G401 (cell line): ENCODE measurements around the gene PRKCH. TPM values are rescaled to one million over a fixed set of nuclear protein-coding genes. Genes with fewer than 3 reads are reported as not detected.

Source experiments
- DNase-seq: peaks from one replicate; pipeline ENCODE4 v3.0.0-alpha.2; 2015; ENCODE audit warnings: low spot score
- in situ Hi-C: cut with HindIII; loops from 2 replicates; pipeline ENCODE4 v1.10.0; 2016; ENCODE audit warnings: low sequenced_read_pairs, mixed read lengths
- total RNA-seq: library from RNA; depleted of rRNA; stranded (reverse); fragments of >200 nt; shearing (Covaris generic); gene quantifications from 2 replicates; pipeline ENCODE4 v1.2.3, GENCODE V29; 2014

Gene PRKCH
- total RNA-seq, 1 experiment from 2014 or later, result not detected

DNA sequence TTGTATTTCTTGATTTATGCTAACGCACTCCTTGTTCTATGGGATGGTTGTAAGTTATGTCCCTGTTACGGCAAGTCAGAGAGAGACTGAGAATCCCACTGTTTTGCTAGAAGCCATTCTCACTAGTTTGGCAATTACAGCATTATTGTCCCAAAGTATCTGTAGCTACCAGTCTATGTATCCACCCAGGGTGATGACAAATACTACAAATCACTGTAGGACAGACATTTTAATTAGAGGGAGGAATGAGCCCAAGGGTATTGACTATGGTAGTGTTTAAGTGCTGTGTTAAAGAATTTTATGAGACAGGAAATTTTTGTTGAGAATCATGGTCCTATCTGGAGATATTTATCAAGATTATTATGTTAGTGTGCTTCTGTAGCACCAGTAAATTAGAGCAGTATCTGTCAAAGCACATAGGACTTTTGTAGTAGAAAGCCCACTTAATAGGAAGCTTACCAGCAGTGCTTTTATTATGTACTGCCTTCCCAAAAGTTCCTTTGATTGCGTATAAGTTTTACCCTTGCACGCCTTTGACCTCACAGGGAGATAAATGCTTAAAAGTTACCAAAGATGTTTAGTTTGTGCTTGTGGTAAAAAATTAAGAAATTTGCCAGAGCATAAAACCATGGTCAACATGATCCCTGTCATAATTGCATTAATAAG is 10.7 kb downstream of the PRKCH start:
- no peak for DNase-seq
- in situ Hi-C loops, result no loop called here

DNA sequence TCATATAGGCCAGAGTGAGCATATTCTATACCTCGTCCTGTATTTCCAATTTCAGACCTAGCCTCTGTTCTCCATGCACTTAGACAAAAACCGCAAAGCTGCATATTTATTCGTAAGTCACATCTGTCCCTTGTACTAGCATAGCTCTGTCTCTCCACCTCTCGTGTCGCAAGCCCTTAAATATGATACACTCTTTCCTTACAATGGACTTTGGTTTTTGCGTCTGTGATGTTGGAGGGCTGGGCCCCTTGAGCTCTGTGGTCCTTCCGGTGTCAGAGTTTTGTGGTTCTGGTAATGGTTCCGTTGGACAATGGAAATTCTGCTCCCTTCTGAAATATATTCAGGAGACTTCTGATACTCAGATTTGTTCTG is 11.3 kb downstream of the PRKCH start:
- DNase-seq, result no peak
- in situ Hi-C loops, result no loop called here

DNA sequence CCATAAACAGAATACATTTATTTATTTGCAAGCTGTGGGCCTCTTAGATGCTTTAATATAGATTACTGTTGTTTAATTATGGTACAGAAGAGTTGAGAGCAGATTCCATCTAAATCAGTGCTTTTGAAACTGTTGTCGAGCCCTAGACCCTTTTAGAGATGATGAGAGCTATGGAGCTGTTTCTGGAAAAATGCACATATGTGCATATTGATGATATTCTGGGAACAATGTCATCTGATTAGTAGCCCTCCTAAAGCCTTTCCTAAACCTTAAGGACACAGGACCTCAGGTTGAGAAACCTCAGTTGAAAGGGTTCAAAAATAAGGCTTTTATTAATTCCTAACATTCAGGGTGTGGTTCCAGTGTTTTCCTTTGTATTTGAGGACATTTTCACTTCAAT is 11.7 kb downstream of the PRKCH start:
- DNase-seq, result no peak
- in situ Hi-C loops, result no loop called here

DNA sequence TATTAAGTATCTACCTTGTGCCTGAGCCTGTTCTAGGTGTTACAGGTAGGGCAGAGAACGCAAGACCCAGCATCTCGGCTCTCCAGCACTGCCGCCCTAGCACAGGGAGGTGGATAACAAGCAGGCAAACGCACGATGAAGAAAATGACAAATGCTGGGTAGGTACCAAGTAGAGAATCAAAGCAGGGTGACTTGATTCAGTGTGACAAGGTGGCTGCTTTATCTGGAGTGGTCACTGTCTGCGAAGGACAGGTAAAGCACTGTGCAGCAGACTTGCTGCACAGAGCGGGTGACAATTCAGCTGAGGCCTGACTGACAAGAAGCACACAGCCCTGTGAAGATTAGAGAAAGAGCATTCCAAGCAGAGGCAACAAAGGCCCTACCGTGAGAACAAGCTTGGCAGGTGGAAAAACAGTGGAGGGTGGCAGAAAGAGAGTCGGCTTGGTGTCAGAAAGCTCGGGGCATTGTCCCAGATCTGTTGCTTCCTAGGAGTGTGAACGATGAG is 12.9 kb downstream of the PRKCH start:
- no peak for DNase-seq
- in situ Hi-C loops, result no loop called here

DNA sequence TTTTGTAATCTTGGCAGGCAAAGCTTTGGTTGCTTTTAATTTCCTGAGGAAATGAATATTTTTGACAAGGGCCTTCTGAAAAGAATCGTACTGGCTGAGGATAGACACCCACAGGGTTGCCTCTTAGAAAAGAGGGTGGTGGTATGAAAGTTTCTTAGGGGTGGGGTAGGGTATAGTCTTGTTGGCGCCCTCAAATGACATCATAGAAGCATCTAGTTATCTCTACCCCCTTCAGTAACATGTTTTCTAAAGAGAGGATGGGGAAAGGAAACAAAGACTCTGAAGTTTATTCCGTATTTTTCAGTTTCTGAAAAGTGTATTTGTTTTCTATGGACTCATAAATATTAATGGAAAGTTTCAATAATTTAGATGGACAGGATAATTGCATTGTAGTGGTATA is 13.7 kb downstream of the PRKCH start:
- no peak for DNase-seq
- in situ Hi-C loops, result no loop called here

DNA sequence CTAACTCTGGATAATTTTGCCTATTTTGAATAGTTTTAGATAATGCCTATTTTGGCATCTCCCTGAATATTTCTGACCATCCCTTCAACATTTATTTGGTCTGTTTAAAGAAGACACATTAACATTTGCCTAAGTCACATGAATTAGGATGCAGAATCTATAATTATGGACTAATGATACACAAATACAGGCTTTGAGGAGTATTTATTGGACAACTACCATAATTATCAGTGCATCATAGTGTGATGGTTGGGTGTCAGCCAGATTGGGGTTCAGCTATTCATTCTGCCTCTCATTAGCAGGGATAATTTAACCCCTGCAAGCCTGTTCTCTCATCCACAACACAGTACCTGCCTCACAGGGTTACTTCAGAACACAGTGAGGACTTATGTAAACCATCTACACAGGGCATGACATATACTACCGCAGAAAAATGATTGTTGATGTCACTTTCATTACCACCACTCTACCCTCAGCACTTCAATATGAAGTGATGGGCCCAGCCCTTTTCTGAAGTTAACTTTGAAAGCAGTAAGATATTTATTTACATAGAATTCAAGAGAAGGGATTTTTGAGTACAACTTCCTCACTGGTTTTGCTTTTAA is 14.4 kb downstream of the PRKCH start:
- no peak for DNase-seq
- in situ Hi-C loops, result no loop called here

DNA sequence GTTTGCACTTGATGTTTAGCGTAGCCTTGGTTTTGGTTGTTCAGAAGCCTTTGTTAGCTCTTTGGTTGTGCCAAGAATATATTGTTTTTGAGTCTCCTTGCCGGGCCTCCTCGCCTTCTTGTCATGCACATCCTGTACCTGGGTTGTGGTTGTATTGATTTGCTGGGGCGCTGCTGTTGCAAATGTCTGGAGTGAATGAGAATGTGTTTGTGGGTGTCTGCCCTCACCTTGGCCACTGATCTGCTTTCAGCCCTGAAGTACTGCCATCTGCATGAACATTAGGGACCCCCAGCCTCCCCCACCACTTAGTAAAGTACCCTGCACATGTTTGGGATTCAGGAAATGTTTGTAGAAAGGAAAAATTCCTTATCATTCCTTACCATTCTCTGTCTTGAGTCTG is 16.5 kb downstream of the PRKCH start:
- no peak for DNase-seq
- in situ Hi-C loops, result no loop called here

DNA sequence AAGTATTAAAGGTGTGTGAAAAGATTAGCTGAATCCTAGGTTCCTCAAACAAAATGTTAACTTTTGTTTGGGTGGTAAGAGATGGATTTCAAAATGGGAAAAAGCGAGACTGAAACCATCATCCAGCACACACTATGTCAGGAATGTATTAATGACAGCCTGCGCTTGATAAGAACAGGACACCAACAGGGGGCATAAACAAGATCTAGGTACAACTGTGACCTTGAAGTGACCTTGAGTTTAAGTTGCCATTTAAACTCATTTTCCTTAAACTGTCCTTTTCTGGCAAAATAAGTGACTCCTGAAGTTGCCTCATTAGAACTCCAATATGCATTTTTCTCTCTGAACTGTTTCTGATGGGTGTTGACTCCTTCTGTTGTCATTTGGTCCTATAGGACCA is 17.1 kb downstream of the PRKCH start:
- DNase-seq, result no peak
- in situ Hi-C loops, result no loop called here

DNA sequence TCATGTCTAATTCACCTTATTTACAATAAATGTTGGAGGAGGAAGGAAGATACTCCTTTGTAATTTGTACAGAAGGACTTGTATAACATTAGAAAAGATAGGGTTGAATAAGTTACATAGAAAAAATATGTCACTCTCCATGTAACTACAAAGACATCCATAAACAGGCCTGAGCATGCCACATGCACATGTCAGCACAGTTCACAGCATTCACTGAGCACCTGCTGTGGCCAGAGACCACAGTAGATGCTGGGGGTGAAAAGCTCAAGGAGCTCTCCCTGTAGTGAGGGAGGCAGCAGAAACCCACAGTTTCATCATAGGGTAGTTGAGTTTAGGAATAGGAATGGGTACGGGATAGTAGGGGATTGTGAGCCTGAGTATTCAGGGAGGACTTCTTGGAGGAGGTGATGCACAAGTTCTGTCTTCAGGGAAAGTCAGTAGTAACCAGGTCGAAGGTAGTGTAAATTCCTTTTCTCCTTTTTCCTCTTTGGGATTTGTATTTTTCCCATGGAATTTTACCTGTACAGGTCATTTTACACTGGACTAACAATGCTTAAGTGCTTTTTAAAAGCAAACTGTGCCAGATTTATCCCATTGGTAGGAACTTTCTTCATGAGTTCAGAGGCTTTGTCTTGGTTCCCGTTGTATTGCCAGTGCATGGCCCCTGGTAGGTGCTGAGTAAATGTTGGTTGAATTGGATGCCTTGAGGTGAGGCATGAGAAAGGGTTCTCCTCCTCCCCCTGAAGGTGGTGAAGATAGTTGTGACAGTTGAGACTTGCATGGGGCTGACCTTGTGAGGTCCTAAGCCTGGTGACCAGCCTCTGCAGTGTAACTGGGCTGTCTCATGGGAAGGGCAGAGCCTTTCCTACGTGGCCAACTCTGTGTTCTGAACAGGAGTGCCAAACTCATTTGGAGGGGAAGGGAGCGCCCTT is 20.2 kb downstream of the PRKCH start:
- no peak for DNase-seq
- in situ Hi-C loops, result no loop called here

DNA sequence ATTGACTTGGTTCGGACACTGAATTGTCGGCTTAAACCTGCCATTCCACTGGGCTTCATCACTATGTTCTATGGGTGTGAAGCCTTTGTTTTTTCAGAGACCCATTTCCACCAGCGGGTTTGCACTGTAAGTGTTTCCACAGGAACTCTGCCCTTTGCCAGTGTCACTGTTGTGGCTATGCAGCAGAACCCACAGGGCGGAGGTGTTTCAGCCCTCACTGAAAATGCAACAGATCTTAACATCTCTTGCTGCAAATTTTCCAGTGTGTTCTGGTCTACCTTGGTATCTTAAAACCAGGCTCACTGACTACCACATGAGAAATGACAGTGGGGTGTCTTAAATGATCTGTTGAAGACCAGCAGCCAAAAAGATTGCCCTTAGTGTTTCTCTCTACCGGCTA is 21.1 kb downstream of the PRKCH start:
- no peak for DNase-seq
- in situ Hi-C loops, result no loop called here

DNA sequence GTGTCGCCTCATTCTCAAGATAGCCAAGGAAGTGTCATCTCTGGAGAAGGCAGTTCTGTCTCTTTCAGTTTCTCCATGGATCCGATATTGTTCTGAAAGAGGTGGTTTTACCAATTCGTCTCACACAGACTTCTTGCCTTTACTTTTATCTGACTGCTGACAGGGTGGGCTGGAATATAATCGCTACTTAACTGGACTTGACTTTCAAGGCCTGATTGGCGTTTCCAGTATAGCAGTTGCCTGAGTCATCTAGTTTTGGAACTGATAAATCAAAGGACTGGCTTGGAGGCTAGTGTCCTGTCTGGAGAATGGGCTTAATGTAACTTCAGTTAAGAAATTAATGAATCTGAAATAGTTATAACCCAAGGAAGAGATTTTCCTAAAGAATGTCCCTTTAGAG is 21.6 kb downstream of the PRKCH start:
- no peak for DNase-seq
- in situ Hi-C loops, result no loop called here

DNA sequence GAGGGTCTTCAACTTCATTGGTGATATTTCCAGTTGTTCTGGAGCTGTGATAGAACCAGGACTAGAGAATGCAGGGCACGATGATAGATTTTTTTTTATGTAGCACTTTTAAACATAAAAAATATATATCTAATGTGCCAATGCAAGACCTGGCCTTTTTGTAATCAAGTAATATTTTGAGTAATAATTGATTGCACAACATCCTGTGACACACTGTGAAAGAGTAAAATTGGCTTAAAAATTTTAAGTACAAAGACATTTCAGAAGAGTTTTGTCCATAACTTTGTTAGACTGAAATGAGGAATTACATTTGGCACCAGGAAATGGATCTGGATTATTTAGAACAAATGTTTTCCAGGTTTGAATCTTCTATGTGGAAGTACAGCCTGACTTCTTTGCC is 22.1 kb downstream of the PRKCH start:
- in situ Hi-C loops, result no loop called here
- no peak for DNase-seq

DNA sequence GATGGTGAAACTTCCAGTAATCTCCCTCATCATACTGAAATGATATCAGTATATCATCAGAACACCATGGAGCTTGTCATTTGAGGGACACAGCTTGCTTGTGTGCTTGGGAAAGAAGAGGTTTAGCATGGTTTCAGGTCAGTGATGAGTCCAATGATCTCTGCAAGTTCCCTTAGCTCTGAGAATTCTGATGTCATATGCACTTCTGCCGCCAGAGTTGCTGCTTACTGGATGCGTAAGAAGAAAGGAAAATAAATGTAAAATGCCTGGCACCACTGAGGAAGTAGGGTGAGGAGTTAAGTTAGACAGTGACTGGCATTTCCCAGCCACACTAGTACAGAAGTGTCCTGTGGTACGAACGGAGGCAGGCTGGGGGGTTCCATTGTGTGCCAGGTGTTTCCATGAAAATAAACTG is 22.6 kb downstream of the PRKCH start:
- DNase-seq, result no peak
- in situ Hi-C loops, result no loop called here

DNA sequence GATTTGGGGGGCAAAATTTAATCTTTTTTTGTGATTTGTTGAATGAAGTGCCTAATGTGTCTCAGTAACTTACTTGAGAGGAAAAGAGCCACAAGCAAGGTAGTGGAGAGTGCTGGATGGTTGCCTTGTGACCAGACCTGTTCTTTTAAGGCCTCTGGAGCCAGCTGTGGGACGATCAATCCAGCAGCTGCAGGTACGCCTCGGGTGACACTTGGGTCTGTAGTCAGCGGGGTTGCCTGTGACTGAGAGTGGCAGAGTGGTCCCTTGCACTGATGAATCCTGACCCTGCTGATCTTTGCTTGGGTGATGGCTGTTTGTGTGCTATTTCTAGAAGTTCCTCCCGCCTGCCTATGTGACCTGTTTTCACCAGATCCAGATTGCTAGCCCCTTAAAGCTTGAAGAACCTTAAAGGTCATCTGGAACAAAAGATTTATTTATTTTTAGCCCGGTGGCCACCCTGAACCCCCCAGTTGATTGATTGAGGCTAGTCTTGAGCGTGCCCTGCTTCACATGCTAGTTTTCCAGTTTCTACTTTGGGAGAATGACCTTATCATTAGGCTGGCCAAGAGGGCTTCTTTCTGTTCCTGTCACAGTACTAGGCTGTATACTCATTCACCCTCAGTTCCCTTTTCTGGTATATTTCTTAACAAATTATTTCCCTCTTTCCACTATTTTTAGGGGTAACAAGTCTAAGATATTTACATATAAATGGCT is 23.2 kb downstream of the PRKCH start:
- in situ Hi-C loops, result no loop called here
- no peak for DNase-seq

DNA sequence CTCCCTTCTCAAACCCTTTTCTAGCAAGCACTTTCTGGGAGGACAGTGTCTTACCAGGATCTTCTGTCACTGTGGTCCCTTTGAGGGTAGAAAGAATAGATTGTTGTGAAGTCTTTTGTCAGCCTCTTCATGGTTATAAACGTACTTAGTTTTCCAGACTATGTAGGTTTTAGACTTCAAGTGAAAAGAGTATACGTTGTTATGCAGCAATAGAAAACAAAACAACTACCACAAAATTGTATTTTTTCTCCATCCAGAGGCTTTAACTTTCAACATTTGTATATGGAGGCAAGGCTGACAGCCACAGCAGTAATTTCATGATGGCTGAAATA is 23.7 kb downstream of the PRKCH start:
- no peak for DNase-seq
- in situ Hi-C loops, result no loop called here

DNA sequence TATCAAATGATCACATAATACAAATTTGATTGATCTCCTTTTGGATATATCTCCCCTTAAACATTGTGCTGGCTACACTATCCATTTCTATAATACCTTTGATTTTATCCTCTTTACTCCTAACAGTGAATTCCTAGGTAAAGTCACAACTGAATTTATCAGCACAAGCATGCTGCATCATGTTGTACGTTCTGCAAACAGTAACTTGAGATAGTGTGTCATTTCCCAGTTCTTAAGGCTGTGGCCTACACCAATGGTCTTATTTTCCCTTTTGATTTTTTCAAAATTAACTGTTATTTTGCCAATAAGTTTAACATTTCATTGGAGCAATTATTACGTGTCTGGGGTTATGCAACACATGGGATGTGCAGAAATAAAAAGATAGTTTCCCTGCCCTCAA is 24.8 kb downstream of the PRKCH start:
- no peak for DNase-seq
- in situ Hi-C loops, result no loop called here

DNA sequence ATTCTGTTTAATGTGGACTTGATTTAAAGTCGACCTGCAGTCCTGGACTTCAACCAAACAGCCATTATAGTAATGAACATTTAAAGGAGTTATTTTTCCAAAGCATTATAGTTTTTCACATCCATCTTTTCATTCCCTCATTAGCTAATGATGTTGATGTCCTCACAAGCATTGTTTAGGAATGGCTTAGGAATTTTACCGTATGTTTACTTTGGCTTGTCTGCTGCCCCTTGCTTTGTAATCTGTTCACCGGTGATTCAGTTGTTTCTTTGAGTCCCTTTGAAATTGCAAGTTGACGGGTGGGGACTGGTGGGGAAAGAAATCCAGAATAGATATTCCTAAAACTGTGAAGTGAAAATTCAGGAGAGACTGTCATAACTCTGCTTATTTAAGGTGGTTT is 25.4 kb downstream of the PRKCH start:
- DNase-seq, result no peak
- in situ Hi-C loops, result no loop called here

DNA sequence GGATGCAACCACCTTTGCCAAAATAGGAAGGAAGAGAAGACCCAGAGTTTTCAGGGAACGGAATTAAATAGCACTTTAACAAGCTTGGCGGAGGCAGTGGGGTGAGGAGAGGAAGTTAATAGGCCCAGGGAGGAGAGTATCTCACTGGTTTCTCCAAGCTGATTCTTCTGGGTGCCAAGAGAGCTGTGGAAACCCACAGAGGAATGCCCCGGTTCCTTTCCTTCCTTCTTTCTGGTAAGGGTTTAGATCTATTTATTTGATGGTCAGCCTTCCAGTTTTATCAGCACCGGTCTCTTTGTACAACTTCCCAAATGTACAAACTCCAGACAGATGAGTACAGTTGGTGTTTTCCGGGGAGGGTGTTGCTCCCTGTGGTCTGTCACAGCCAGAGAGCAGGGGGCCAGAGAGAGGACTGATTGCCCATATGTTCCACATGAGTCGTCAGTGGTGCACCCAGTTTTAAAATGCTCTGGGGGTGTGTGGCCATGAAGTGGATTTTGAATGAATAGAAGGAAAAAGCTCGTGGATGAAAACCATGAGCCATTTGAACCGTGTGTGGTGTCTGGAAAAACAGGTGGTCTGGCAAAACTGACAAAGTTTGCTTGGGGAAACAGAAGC is 26.6 kb downstream of the PRKCH start:
- no peak for DNase-seq
- in situ Hi-C loops, result no loop called here
